GM21447 (cell line): ENCODE measurements around the gene RNF43.

Experiments
- ATAC-seq: cut with Tn5 transposase; IDR thresholded peaks from one replicate; pipeline ENCODE4 v1.9.1; 2021; ENCODE audit not compliant: unreplicated experiment

Gene RNF43

DNA sequence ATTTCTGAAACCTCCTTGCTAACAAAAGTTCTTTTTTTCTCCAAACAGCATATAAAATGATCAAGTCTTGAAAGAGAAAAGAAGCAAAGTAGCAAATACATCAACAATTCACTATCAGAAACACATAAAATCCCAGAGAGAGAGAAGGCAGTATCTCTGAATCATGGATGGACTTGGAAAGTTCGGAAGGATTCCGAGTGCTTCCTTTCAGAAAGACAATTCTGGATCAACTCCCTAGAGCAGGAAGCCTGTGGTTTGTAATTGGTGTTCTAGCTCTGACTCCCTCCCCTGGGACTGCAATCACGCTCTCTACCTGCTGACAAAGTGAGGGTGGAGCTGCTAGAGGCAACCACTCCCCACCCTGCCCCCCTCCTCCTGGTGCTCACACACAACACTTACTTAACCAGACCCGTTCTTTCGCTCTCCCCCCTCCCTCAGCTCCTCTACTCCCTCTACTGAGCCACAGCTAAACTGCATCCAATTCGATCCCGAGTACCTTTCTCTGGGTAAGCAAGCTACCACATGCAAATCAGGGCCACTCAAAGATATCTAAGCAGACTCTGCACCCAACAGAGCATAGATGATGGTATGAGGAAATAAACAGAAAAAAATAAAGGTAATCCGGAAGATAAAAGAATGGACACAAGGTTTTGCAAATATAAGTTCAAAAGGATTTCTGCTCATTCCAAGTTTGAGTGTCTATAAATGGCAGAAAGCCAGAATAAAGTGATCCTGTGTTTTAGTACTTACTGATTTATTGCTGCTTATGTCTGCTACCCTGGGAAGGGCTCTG lies at the start of gene RNF43:
TSS of gene RNF43 (minus strand) at position 235 of the 793 bp plus-strand sequence. CDS start 1,957 bp downstream, outside the sequence.
- peak; percentile 95 for ATAC-seq

GRCh38 chr17:58455491-58455890 lies 38.2 kb upstream of the RNF43 start:
- ATAC-seq = no peak

- ATAC-seq = no peak
Measured at GRCh38 chr17:58452738-58453137, 35.4 kb upstream of the RNF43 start.

- no peak for ATAC-seq
Measured at GRCh38 chr17:58447039-58447975, 30.0 kb upstream of the RNF43 start.

- ATAC-seq = no peak
Measured at GRCh38 chr17:58446086-58446485, 28.8 kb upstream of the RNF43 start.

DNA sequence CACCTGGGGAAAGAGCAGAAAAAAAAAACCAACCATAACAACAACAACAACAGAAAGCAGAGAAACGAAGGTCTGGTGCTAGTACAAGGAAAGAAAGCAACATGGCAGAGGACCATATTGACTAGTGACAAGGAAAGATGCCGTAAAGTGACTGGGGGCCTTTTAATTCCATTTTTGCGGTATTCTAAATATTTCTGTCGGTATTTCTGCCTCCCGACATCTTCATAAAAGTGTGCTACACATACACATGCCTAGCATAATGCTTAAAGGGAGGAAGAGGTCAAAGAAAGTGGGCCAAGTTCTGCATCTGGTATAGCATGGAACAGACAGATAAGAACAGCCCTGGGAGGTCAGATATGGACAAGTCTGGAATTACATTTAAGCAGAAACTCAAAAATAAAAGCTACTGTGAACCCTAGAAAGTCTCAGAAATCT lies 19.5 kb upstream of the RNF43 start:
- ATAC-seq = no peak

DNA sequence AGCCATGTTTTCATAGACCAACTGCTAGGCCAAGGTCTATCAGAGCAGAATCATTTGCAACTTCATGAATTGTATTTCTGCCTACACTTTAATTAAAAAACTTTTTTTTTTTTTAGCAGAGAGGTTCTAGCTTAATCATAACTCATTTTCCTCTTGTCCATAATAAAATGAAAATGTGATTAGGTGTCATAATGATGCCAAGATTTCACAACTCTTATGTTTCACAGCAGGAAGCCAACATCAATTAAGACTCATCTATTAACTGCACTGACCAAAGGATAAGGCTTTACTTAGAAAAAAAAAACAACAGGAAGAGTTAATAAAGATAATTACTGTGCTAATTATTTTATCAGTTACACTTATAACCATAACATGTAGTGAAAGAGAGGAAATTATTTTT lies 18.9 kb upstream of the RNF43 start:
- no peak for ATAC-seq

DNA sequence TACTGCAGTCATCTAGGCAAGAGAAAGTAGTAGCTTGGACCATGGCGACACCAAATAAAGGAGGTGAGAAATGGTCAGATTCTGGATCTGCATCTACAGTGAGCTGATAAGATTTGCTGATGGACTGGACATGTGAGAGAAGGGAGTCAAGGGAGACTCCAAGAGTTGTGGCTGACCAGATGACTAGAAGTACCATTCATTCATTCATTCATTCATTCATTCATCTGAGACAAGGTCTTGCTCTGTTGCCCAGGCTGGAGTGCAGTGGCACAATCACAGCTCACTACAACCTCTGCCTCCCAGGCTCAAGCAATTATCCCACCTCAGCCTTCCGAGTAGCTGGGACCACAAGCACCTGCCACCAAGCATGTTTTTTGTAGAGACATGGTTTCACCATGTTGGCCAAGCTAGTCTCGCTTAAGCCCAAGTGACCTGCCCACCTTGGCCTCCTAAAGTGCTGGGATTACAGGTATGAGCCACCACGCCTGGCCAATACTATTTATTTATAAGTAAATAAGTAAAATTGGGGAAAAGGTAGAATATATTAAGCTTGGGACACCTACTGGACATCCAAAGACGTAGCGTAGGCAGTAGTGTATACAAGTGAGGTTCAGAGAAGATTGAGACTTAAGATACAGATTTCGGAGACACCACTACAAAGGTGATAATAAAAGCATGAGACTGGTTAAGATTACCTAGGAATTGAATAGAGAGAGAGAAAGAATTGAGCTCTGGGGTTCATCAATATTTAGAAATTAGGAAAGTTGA lies 15.7 kb upstream of the RNF43 start:
- ATAC-seq = no peak

DNA sequence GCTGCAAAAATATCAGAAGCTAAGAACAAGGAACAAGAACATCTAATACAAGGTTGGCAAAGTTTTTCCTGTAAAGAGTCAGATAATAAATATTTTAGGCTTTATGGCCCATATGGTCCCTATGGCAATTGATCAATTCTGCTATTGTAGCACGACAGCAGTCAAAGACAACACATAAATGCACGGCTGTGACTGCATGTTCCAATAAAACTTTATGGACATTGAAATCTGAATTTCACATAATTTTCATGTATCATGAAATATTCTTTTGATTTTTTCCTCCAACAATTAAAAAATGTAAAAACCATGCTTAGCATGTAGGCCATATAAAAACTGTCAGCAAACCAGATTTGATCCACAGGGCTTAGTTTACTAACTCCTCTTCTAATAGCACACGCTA lies 10.5 kb upstream of the RNF43 start:
- no peak for ATAC-seq

DNA sequence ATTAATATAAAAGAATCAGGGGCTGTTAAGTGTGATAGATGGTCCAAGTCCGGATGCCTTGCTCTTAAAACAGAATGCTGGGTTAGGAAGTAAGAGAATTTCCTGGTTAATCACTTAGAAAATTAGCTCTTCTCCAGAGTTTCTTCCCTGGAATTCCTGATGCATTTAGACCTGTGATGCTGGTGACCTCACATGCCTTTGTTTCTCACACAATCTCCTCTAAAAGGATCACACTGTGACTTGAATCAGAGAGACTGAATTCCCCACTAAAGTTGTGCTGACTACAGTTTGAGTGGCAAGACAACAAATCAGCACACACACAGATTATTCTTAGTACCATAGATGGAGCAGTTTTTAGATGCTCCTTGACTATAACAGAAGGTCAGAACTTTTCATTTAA lies 4.4 kb upstream of the RNF43 start:
- no peak for ATAC-seq

GRCh38 chr17:58420827-58421226 lies 3.5 kb upstream of the RNF43 start:
- no peak for ATAC-seq

- ATAC-seq = no peak
Measured at GRCh38 chr17:58416937-58417299, 416 bp downstream of the RNF43 start.

GRCh38 chr17:58416396-58416795 lies 938 bp downstream of the RNF43 start:
- no peak for ATAC-seq

DNA sequence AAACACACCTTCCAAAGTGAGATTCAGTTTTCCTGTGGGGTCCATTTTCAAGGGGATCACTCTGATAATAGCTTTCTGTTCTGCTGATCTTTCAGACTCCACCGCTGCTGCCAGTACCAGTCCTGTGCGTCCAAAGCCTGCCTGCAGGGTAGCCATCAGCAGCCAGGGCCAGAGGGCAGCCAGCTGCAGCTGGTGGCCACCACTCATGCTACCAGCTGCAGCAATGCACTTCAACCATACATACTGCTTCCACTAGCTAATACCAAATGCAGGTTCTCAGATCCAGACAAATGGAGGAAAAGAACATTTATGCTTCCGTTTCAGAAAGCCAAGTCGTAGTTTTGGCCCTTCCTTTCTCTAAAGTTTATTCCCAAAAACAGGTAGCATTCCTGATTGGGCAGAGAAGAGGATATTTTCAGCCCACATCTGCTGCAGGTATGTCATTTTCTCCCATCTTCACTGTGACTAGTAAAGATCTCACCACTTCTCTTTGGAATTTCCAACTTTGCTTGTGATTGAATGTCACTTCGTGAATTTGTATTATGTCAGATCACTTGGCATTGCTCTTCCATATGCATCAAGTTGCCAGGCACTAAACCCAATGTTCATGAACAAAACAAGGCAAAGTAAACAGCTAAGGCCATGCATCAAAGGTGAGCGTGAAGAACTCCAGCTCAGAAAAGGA lies 1.8 kb downstream of the RNF43 start:
- ATAC-seq = no peak

DNA sequence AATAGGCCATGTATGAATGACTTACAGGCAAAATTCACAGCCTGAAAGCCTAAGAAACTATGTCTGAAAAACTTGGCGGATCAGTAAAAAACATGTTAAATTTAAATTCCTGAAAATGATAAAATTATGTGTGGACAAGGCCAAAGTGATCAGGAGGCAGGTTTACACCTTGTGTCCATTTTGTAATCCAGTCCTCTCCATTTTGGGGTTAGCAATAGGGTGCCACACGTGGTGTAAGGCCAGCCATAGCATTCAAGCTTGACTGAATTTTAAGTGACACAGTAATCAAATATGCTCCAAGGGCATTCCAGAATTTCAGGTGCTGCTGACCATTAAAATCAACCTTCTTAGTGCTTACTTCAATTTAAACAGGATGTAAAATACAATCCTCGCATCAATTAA lies 2.7 kb downstream of the RNF43 start:
- no peak for ATAC-seq

DNA sequence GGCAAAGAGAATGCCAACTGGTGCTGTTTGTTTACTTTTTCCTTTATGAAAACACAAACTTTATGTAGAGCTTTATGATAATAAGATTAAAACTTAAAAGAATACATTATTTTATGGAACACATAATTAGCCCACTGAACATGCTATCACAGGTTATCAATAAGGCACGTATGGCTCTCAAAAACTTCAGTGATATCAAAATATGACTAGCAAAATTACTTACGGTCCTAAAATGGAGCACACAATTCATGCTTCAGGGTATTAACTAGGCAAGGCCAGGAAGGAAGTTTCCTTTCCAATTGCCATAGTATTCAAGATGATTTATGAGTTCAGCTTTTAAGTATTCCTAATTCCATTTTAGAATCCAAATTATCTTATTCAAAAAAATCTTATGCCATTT lies 3.6 kb downstream of the RNF43 start:
- no peak for ATAC-seq

GRCh38 chr17:58412961-58413586 lies 4.3 kb downstream of the RNF43 start:
- no peak for ATAC-seq

GRCh38 chr17:58412064-58412703 lies 5.2 kb downstream of the RNF43 start:
- no peak for ATAC-seq

DNA sequence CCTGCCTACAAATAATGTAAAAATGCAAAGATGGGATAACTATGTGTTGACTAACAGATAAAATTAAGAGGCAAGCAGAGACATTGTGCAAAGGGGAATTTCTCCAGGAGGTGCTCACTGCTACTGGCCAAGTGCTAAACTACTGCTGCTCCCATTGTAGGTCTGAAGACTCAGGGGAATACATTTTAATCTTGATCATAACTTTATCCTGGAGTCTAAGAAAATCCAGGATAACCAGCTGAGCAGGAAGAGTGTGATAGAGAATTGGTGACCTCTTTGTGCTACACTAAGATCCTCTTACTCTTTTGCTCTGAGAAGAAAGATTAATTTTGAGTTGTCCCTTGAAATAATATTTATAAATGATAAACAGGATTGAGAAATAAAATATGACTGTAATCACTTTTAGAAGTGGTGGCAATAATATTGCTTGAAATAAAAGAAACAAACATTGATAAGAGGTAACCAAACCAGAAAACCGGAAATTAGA lies 5.9 kb downstream of the RNF43 start:
- ATAC-seq = no peak
